T-helper 2 cell treated with Interferon-gamma antibody and Interleukin-4, amounts not matched to agents 5 μg/mL and 100 μg/mL, for 36 hours (primary cell): Measurements from ENCODE around the gene SHROOM3.

Source experiments
- DNase-seq: peaks from one replicate; pipeline ENCODE4 v3.0.0; 2021; ENCODE audit warnings: low spot score
- H3K27ac Mint-ChIP-seq: one replicate; pipeline ENCODE4 v1.8.0; 2021; ENCODE audit warnings: mild to moderate bottlenecking, mixed read lengths
- H3K27me3 Mint-ChIP-seq: one replicate; pipeline ENCODE4 v1.8.0; 2021; ENCODE audit warnings: low read depth, mixed read lengths
- H3K36me3 Mint-ChIP-seq: one replicate; pipeline ENCODE4 v1.8.0; 2021; ENCODE audit warnings: low read depth, mixed read lengths
- H3K4me1 Mint-ChIP-seq: one replicate; pipeline ENCODE4 v1.8.0; 2021; ENCODE audit warnings: low read depth, mixed read lengths
- H3K4me3 Mint-ChIP-seq: one replicate; pipeline ENCODE4 v1.8.0; 2022; ENCODE audit warnings: mild to moderate bottlenecking, moderate library complexity, mixed read lengths
- H3K9me3 Mint-ChIP-seq: one replicate; pipeline ENCODE4 v1.8.0; 2021; ENCODE audit warnings: mixed read lengths

SHROOM3 gene

DNA sequence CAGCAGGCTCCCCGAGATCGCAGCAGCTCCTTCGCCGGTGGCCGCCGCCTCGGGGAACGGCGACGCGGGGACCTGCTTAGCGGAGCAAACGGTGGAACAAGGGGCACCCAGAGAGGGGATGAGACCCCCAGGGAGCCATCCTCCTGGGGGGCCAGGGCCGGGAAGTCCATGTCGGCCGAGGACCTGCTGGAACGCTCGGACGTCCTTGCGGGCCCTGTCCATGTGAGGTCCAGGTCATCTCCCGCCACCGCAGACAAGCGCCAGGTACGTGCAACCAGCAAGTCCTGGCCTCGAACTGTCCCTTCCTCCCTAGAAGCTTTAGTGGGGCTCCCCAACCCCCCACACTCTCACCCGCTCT is 306.6 kb downstream of the SHROOM3 start:
- H3K27ac Mint-ChIP-seq = no peak overlapping the region

DNA sequence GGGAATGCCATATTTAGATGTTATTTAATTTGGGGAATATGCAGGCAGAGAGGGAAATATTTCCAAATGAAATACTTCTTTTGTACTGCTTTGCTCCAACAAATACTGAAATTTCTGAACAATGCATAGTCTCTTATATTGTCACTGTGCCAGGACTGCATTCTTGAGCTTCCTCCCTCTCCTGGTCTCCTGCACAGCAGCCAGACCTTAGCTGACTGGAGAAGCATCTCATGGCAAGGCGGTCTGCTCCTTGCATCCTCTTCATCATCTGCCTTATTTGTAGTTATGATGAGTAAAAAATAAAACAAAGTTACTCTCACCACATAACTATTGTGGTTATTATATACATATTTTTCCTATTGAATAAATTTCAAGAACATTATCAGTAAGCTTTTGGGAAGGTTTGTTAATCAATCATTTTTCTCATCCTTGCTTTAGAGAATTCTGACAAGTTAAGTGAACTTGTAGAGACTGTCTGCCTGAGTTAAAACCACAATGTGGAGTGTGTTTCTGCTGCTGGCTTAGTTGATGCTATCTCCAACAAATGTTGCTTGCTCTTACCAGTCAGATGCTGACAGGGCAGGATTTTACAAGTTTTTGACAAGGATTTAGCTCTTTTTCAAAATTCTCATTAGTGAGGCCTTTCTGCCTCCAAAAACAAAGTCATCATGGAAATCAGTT is 309.4 kb downstream of the SHROOM3 start:
- no peak for DNase-seq
- Mint-ChIP-seq H3K4me1 (no peaks in the 10 kb centered on the region), H3K27ac (no peak overlapping the region), H3K9me3 (no peaks in the 10 kb centered on the region), H3K4me3 (no peak overlapping the region), H3K36me3 (no peaks in the 10 kb centered on the region), H3K27me3 (peaks cover 8% of the 10 kb centered on the region)

More for the DNA sequence above, 306.6 kb downstream of the SHROOM3 start:
- no peak overlapping the region for H3K4me3 Mint-ChIP-seq
- peaks cover 6% of the 10 kb centered on the region for H3K27me3 Mint-ChIP-seq
- H3K9me3 Mint-ChIP-seq = no peaks in the 10 kb centered on the region
- H3K36me3 Mint-ChIP-seq = no peaks in the 10 kb centered on the region
- peaks cover 2% of the 10 kb centered on the region for H3K4me1 Mint-ChIP-seq
- DNase-seq = no peak

DNA sequence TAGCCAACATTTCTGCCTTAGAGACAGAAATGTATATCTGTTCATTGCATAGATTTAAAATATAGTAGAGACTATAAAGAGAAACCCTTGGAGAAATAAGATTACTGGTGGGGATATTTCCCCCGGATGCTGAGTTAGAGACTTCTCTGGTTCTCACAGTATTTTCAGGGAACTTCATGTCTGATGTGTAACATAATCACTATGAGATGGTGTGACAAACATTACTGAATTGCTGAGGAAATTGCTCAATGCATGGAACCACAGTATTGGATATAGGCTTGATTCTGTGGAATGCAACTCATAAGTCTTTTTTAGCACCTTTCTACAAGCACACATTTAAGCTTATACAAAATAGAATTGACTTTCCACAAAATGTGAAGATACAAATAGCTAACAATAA is 310.2 kb downstream of the SHROOM3 start:
- Mint-ChIP-seq H3K27me3 (peaks cover 13% of the 10 kb centered on the region), H3K9me3 (no peaks in the 10 kb centered on the region), H3K4me3 (no peak overlapping the region), H3K36me3 (no peaks in the 10 kb centered on the region), H3K27ac (no peak overlapping the region), H3K4me1 (no peaks in the 10 kb centered on the region)
- DNase-seq = no peak

DNA sequence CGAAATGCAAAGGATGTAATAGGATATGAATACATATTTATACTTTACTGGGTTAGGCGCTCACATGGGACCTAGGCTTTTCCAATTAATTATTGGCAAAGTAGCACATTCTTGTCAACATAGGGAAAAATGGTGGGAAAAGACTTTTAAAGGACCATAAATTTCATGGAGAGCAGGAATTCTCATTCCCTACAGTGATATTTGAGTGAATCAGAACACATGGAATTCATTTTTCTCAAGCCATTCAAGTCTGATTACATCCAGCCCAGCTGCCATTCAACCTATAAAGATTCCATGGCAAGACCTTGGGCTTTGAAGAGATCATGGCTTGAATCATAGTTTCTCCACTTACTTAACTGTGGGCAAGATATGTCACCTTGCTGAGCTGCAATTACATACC is 312.5 kb downstream of the SHROOM3 start:
- Mint-ChIP-seq H3K36me3 (no peaks in the 10 kb centered on the region), H3K9me3 (peaks cover 8% of the 10 kb centered on the region), H3K4me3 (no peak overlapping the region), H3K27ac (no peak overlapping the region), H3K4me1 (no peaks in the 10 kb centered on the region), H3K27me3 (peaks cover 24% of the 10 kb centered on the region)
- DNase-seq = no peak

DNA sequence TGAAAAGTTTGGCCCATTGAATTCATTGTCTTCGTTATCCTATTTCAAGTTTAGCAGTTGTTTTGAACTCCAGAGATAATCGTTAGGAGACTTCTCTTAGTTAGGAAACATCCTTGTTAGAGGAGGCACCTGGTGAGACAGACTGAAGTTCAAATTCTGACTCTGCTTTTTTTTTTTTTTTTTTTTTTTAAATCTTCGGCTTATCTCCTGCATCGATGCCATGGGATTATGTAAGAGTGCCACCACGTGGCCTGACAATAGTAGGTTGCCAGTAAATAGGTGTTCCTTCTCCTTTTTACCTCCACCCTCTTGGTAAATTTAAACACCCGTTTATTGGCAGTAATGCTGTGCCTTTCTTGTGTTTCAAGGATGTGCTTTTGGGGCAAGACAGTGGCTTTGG is 313.6 kb downstream of the SHROOM3 start:
- no peak for DNase-seq
- peaks cover 31% of the 10 kb centered on the region for H3K27me3 Mint-ChIP-seq
- no peaks in the 10 kb centered on the region for H3K36me3 Mint-ChIP-seq
- H3K4me1 Mint-ChIP-seq = no peaks in the 10 kb centered on the region
- H3K4me3 Mint-ChIP-seq = no peak overlapping the region
- H3K27ac Mint-ChIP-seq = no peak overlapping the region
- peaks cover 8% of the 10 kb centered on the region for H3K9me3 Mint-ChIP-seq

DNA sequence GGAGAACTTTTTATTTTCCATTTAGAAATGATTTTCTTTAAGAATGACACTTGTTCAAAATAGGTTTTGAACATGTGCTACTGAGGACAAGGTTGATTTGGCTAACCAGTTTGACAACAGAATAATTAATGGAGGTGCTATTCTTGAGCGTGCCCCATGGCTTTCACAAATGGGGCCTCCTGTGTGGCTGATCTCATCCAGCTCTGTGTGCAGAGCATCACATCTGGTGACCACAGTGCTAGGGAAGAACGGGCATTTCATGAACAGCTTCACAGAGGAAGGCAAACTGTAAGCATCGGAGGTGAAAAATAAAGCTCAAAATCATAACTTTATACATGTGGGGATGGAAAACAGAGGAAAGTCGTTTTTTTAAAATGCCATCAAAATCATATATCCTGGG is 314.3 kb downstream of the SHROOM3 start:
- Mint-ChIP-seq H3K36me3 (no peaks in the 10 kb centered on the region), H3K27me3 (peaks cover 31% of the 10 kb centered on the region), H3K9me3 (peaks cover 8% of the 10 kb centered on the region), H3K4me3 (no peak overlapping the region), H3K4me1 (no peaks in the 10 kb centered on the region), H3K27ac (no peak overlapping the region)
- no peak for DNase-seq

DNA sequence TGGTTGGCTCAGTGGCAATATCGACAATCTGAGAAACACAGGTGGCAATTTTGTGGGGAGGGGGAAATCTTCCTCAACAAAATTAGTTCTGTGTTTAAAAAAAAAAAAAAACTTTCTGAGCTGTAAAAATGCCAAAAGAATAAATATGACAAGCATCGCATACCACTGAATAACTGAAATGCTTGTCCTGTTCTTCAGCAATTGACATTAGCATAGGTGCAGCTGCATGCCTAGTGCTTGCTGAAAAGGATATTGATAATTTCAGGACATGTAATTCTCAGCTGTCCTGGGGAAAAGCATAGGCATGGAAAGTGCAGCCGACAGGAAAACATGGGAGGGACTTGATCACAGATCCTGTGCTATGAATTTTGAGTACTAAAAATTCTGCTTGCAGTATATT is 315.7 kb downstream of the SHROOM3 start:
- Mint-ChIP-seq H3K36me3 (no peaks in the 10 kb centered on the region), H3K4me3 (no peak overlapping the region), H3K9me3 (peaks cover 8% of the 10 kb centered on the region), H3K27ac (no peak overlapping the region), H3K4me1 (no peaks in the 10 kb centered on the region), H3K27me3 (peaks cover 31% of the 10 kb centered on the region)
- DNase-seq = no peak

DNA sequence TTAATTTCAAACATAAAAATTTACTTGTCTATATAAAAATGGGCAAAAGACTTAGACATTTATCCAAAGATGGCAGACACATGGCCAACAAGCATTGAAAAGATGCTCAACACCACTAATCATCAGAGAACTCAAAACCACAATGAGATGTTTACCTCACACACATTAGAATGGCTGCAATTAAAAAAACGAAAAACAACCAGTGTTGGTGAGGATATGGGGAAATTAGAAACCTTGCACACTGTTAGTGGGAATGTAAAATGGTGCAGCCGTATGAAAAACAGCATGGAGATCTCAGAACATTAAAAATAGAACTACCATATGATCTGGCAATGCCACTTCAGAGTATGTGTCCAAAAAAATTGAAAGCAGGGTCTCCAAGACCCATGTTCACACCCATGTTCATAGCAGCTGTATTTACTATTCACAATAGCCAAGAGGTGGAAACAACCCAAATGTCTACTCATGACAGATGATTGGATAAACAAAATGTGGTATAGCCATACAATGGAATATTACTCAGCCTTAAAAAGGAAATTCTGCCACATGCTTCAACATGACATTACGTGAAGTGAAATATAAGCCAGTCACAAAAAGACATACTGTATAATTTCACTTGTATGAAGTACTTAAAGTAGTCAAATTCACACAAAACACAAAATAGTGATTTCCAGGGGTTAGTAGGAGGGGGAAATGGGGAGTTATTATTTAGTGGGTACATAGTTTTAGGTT is 316.7 kb downstream of the SHROOM3 start:
- Mint-ChIP-seq H3K27me3 (peaks cover 37% of the 10 kb centered on the region), H3K9me3 (peaks cover 8% of the 10 kb centered on the region), H3K4me1 (no peaks in the 10 kb centered on the region), H3K4me3 (no peak overlapping the region), H3K27ac (no peak overlapping the region), H3K36me3 (no peaks in the 10 kb centered on the region)
- no peak for DNase-seq

DNA sequence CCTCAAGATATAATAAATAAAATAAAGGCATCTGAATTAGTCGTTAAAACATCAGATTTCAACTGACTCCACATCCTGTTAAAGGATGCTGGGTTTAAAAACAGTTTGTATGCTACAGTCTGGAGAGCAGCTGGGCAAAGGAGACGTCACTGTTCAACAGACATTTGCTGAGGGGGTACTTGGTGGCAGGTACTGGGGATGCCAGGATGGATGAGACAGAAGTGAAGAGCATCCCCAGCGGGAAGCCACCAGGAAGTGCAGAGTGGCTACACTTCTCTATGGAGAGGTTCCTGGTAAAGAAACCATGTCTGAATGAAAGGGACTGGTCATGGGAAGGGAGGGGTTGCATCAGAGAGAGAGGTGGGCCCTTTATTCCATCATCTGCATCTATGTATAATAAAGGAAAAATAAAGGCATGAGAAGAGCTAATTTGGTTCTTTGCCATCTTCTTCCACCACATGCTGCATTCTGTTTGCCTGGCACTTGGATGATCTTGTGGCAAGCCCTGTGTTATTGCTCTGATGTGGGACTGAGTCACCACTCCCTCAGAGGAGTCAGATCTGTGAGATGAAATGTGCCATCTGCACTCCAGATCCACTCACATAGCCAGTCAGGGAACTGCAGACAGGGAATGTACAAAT is 318.0 kb downstream of the SHROOM3 start:
- no peaks in the 10 kb centered on the region for H3K4me1 Mint-ChIP-seq
- no peak overlapping the region for H3K27ac Mint-ChIP-seq
- DNase-seq = no peak
- H3K4me3 Mint-ChIP-seq = no peak overlapping the region
- peaks cover 37% of the 10 kb centered on the region for H3K27me3 Mint-ChIP-seq
- H3K9me3 Mint-ChIP-seq = peaks cover 8% of the 10 kb centered on the region
- H3K36me3 Mint-ChIP-seq = no peaks in the 10 kb centered on the region

DNA sequence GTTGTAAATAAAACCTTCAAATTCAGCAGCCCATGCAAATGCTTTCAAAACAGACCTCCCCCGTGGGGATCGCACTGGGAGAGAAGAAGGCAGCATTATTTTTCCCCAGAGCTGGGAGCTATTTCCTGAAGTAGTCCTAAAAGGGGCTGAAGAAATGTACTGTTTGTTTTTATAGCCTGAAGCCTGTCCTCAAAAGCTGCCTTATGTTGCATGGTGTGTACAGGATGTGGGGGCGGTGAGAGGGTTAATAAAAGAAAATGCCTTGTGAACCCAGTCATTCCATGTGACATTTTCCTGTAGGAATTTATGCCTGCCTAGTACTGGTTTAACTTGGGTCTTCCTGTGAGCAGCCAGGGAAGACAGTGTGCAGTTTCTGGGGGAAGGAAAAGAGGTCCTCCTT is 318.8 kb downstream of the SHROOM3 start:
- no peak overlapping the region for H3K4me3 Mint-ChIP-seq
- no peaks in the 10 kb centered on the region for H3K36me3 Mint-ChIP-seq
- no peak overlapping the region for H3K27ac Mint-ChIP-seq
- H3K4me1 Mint-ChIP-seq = no peaks in the 10 kb centered on the region
- DNase-seq = no peak
- H3K9me3 Mint-ChIP-seq = peaks cover 8% of the 10 kb centered on the region
- H3K27me3 Mint-ChIP-seq = peaks cover 32% of the 10 kb centered on the region

DNA sequence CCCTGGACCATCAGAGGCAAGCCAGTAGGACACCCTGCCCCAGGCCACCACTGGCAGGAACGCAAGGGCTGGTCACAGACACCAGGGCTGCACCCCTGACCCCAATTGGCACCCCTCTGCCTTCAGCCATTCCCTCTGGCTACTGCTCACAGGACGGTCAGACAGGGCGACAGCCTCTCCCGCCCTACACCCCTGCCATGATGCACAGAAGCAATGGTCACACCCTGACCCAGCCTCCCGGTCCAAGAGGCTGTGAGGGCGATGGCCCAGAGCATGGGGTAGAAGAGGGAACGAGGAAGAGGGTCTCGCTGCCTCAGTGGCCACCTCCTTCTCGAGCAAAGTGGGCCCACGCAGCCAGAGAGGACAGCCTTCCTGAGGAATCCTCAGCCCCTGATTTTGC is 319.4 kb downstream of the SHROOM3 start:
- no peak for DNase-seq
- H3K4me3 Mint-ChIP-seq = no peak overlapping the region
- no peak overlapping the region for H3K27ac Mint-ChIP-seq
- H3K9me3 Mint-ChIP-seq = peaks cover 8% of the 10 kb centered on the region
- no peaks in the 10 kb centered on the region for H3K4me1 Mint-ChIP-seq
- peaks cover 28% of the 10 kb centered on the region for H3K27me3 Mint-ChIP-seq
- no peaks in the 10 kb centered on the region for H3K36me3 Mint-ChIP-seq

DNA sequence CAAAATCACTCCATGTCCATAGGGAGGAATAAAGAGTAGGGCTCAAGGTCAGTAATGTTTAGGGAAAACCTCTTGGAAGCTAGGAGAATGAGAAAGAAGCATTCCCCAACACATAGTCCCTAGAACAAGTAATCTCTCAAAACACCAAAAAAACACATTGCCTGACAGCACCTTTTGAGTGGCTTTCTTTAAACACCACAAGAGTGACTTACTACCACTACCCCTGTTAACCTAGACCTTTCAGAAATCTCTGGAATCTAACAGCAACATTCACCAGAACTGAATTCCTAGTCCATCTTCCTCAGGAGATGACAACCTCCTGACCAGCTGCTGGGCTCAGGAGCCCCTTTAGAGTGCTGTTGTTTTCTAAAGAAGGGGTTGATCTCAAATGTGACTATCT is 320.7 kb downstream of the SHROOM3 start:
- H3K27ac Mint-ChIP-seq = no peak overlapping the region
- no peak for DNase-seq
- peaks cover 8% of the 10 kb centered on the region for H3K9me3 Mint-ChIP-seq
- no peak overlapping the region for H3K4me3 Mint-ChIP-seq
- H3K27me3 Mint-ChIP-seq = peaks cover 24% of the 10 kb centered on the region
- H3K4me1 Mint-ChIP-seq = no peaks in the 10 kb centered on the region
- no peaks in the 10 kb centered on the region for H3K36me3 Mint-ChIP-seq

DNA sequence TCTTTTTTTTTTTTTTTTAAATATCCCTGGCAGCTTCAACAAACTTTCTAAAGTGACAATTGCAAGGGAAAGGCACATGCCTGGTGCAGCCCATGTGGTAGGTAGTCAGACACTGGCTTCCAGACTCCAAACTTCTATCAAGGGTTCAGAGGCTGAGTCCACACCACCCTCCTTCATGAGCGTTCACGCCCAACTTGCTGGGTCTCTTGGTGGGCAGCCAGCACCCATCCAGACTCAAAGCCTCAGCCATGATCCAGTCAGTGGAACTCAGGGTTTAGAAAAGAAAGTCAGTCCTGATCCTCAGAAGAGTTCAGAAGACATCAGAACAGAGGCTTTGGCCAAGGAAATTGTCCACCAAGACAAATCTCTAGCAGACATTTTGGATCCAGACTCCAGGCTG is 321.4 kb downstream of the SHROOM3 start:
- Mint-ChIP-seq H3K27ac (no peak overlapping the region), H3K4me1 (no peaks in the 10 kb centered on the region), H3K4me3 (no peak overlapping the region), H3K27me3 (peaks cover 22% of the 10 kb centered on the region), H3K9me3 (peaks cover 7% of the 10 kb centered on the region), H3K36me3 (no peaks in the 10 kb centered on the region)
- no peak for DNase-seq

DNA sequence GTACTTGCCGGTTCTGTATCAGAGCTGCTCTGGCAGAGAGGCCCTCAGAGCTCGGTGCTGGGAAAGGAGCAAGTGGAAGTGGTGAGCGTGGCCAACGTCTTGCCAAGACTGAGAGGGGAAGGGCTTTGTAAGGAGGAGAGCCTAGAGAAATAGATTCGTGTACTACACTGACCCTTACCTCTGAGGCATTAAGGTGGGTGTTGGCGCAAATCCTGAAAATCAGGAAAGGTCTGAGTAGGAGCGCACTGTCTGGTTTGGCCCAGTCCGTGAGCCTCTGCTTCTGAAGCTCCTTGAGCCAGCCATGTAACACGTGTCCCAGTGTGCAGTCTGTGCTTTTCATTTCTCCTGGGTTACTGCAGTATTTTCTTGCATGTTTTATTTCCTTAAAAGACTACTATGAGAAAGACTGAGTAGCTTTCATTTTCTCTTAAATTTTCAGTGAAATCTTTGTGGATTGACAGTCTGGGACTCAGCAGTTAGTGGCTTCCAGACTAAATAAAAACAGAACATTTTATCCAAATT is 322.4 kb downstream of the SHROOM3 start:
- Mint-ChIP-seq H3K27me3 (peaks cover 19% of the 10 kb centered on the region), H3K9me3 (no peaks in the 10 kb centered on the region), H3K4me1 (no peaks in the 10 kb centered on the region), H3K4me3 (no peak overlapping the region), H3K27ac (no peak overlapping the region), H3K36me3 (no peaks in the 10 kb centered on the region)
- no peak for DNase-seq
